ENCODE measurements around the gene GSS.

- TF ChIP-seq CTCF (IDR thresholded peaks at IDR 0.05 in 2 of 3, conservative IDR thresholded peaks at IDR 0.05 in 1 of 3; ENCODE audit: borderline replicate concordance in 1 of 3, insufficient read depth in 1 of 3, low read depth in 2 of 3, low read length in 2 of 3) (no peak), EGR1 (IDR thresholded peaks at IDR 0.05; ENCODE audit: low read depth) (no peak), CEBPB (IDR thresholded peaks at IDR 0.05; ENCODE audit: low read depth) (no peak), POLR2A (IDR thresholded peaks at IDR 0.05; ENCODE audit: borderline replicate concordance, extremely low read depth, insufficient read depth, insufficient read length) (no peak), SRF (IDR thresholded peaks at IDR 0.05; ENCODE audit: low read depth) (no peak), YY1 (IDR thresholded peaks at IDR 0.05; ENCODE audit: extremely low read depth, insufficient replicate concordance, low read depth, low read length) (no peak), EZH2 (IDR thresholded peaks at IDR 0.05) (no peak), TCF7L2 (IDR thresholded peaks at IDR 0.05; ENCODE audit: borderline replicate concordance, extremely low read depth, insufficient read depth, insufficient read length) (no peak), SP1 (IDR thresholded peaks at IDR 0.05; ENCODE audit: low read depth) (no peak), POLR2AphosphoS5 (IDR thresholded peaks at IDR 0.05; ENCODE audit: low read depth, low read length) (no peak)
- TF ChIP-seq, protein P1, sequence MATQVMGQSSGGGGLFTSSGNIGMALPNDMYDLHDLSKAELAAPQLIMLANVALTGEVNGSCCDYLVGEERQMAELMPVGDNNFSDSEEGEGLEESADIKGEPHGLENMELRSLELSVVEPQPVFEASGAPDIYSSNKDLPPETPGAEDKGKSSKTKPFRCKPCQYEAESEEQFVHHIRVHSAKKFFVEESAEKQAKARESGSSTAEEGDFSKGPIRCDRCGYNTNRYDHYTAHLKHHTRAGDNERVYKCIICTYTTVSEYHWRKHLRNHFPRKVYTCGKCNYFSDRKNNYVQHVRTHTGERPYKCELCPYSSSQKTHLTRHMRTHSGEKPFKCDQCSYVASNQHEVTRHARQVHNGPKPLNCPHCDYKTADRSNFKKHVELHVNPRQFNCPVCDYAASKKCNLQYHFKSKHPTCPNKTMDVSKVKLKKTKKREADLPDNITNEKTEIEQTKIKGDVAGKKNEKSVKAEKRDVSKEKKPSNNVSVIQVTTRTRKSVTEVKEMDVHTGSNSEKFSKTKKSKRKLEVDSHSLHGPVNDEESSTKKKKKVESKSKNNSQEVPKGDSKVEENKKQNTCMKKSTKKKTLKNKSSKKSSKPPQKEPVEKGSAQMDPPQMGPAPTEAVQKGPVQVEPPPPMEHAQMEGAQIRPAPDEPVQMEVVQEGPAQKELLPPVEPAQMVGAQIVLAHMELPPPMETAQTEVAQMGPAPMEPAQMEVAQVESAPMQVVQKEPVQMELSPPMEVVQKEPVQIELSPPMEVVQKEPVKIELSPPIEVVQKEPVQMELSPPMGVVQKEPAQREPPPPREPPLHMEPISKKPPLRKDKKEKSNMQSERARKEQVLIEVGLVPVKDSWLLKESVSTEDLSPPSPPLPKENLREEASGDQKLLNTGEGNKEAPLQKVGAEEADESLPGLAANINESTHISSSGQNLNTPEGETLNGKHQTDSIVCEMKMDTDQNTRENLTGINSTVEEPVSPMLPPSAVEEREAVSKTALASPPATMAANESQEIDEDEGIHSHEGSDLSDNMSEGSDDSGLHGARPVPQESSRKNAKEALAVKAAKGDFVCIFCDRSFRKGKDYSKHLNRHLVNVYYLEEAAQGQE (IDR thresholded peaks at IDR 0.05; ENCODE audit: low read depth): no peak
Measured at GRCh38 chr20:35004749-35005462, 49.3 kb upstream of the GSS start.

Data from HCT116 (cell line).